BE2C (cell line): ENCODE measurements around the gene SLC39A7.

Experiments
- DNase-seq: peaks from one replicate; pipeline ENCODE4 v3.0.0-alpha.2; 2020
- H3K27me3 ChIP-seq: fragments of 250-450 bp; sonication (Bioruptor Pico); 2 replicates; pipeline ENCODE4 v1.5.1; 2020; ENCODE audit warnings: mild to moderate bottlenecking
- H3K36me3 ChIP-seq: fragments of 250-450 bp; sonication (Bioruptor Pico); 2 replicates; pipeline ENCODE4 v1.5.1; 2020; ENCODE audit warnings: mild to moderate bottlenecking
- H3K4me1 ChIP-seq: fragments of 250-450 bp; sonication (Bioruptor Pico); 2 replicates; pipeline ENCODE4 v1.5.1; 2020
- H3K4me3 ChIP-seq: 2 replicates; pipeline ENCODE4 v1.5.1; 2011; ENCODE audit warnings: low read depth, low read length
- H3K9me3 ChIP-seq: fragments of 250-450 bp; sonication (Bioruptor Pico); 2 replicates; pipeline ENCODE4 v1.5.1; 2020
- CTCF ChIP-seq: IDR thresholded peaks from 2 replicates; pipeline ENCODE4 v1.5.1; 2012; ENCODE audit warnings: mild to moderate bottlenecking, low read depth, low read length

The SLC39A7 gene

GRCh38 chr6:33248643-33248931 is 47.9 kb downstream of the SLC39A7 start:
- Histone ChIP-seq H3K36me3 (no peaks in the 10 kb centered on the region), H3K9me3 (no peaks in the 10 kb centered on the region), H3K27me3 (no peaks in the 10 kb centered on the region), H3K4me3 (peak overlapping the region; percentile 70), H3K4me1 (peaks cover 12% of the 10 kb centered on the region)
- DNase-seq, result peak; percentile 38
- TF ChIP-seq CTCF, result no peak

GRCh38 chr6:33248932-33249731 is 48.5 kb downstream of the SLC39A7 start:
- H3K36me3 ChIP-seq, result no peaks in the 10 kb centered on the region
- H3K27me3 ChIP-seq, result no peaks in the 10 kb centered on the region
- H3K4me3 ChIP-seq, result peak overlapping the region; percentile 72
- TF ChIP-seq CTCF, result no peak
- peaks cover 12% of the 10 kb centered on the region for H3K4me1 ChIP-seq
- H3K9me3 ChIP-seq, result no peaks in the 10 kb centered on the region
- DNase-seq, result peak; percentile 98

GRCh38 chr6:33249732-33250630 is 49.3 kb downstream of the SLC39A7 start:
- Histone ChIP-seq H3K9me3 (no peaks in the 10 kb centered on the region), H3K36me3 (no peaks in the 10 kb centered on the region), H3K4me3 (peak overlapping the region; percentile 72), H3K4me1 (peaks cover 12% of the 10 kb centered on the region), H3K27me3 (no peaks in the 10 kb centered on the region)
- no peak for TF ChIP-seq CTCF
- DNase-seq, result peak; percentile 83

- Histone ChIP-seq H3K36me3 (no peaks in the 10 kb centered on the region), H3K4me3 (no peak overlapping the region)
- no peak for TF ChIP-seq CTCF
Measured at GRCh38 chr6:33250731-33251130, 50.1 kb downstream of the SLC39A7 start.

GRCh38 chr6:33251395-33252012 is 50.8 kb downstream of the SLC39A7 start:
- no peak for DNase-seq
- Histone ChIP-seq H3K4me3 (no peak overlapping the region), H3K9me3 (no peaks in the 10 kb centered on the region), H3K36me3 (no peaks in the 10 kb centered on the region), H3K4me1 (peaks cover 12% of the 10 kb centered on the region), H3K27me3 (no peaks in the 10 kb centered on the region)
- TF ChIP-seq CTCF, result no peak; the same call in 1 of the 2 replicates

More at GRCh38 chr6:33250731-33251130, 50.1 kb downstream of the SLC39A7 start:
- Histone ChIP-seq H3K27me3 (no peaks in the 10 kb centered on the region), H3K9me3 (no peaks in the 10 kb centered on the region), H3K4me1 (peaks cover 12% of the 10 kb centered on the region)
- no peak for DNase-seq
